Mesendoderm (in vitro differentiated cells): ENCODE data around the gene C2orf92.

Experiments
- DNase-seq: peaks from one replicate; pipeline ENCODE4 v3.0.0; 2013
- H2AK5ac ChIP-seq: 2 replicates; pipeline ENCODE4 v1.6.1; 2013; ENCODE audit warnings: low read length, inconsistent platforms
- H2BK120ac ChIP-seq: 2 replicates; pipeline ENCODE4 v1.6.1; 2013; ENCODE audit warnings: low read depth, mild to moderate bottlenecking, low read length, moderate library complexity, mixed read lengths
- H2BK15ac ChIP-seq: replicated peaks from 2 replicates; pipeline ENCODE4 v1.6.1; 2013; ENCODE audit warnings: low read depth, mild to moderate bottlenecking, moderate library complexity
- H2BK5ac ChIP-seq: 2 replicates; pipeline ENCODE4 v1.6.1; 2013; ENCODE audit warnings: low read length, inconsistent platforms
- H3K18ac ChIP-seq: 2 replicates; pipeline ENCODE4 v1.6.1; 2013; ENCODE audit warnings: mild to moderate bottlenecking, low read length, mixed read lengths
- H3K23ac ChIP-seq: one replicate; pipeline ENCODE4 v1.6.1; 2013; ENCODE audit warnings: low read length
- H3K27ac ChIP-seq: 2 replicates; pipeline ENCODE4 v1.5.1; 2013; ENCODE audit warnings: low read depth, mild to moderate bottlenecking, inconsistent platforms, low read length, moderate library complexity
- H3K27me3 ChIP-seq: 2 replicates; pipeline ENCODE4 v1.6.1; 2013; ENCODE audit warnings: low read length, control low read depth, mild to moderate bottlenecking, inconsistent platforms; ENCODE audit not compliant: insufficient read depth, poor library complexity
- H3K36me3 ChIP-seq: 2 replicates; pipeline ENCODE4 v1.6.1; 2013; ENCODE audit warnings: low read length, inconsistent platforms; ENCODE audit not compliant: control insufficient read depth, insufficient read depth
- H3K4ac ChIP-seq: one replicate; pipeline ENCODE4 v1.6.1; 2013; ENCODE audit warnings: low read depth, mild to moderate bottlenecking, low read length, moderate library complexity
- H3K4me1 ChIP-seq: 2 replicates; pipeline ENCODE4 v1.6.1; 2013; ENCODE audit warnings: low read depth, low read length, inconsistent platforms; ENCODE audit not compliant: control insufficient read depth
- H3K4me2 ChIP-seq: 2 replicates; pipeline ENCODE4 v1.6.1; 2013; ENCODE audit warnings: low read length
- H3K4me3 ChIP-seq: 2 replicates; pipeline ENCODE4 v1.5.1; 2013; ENCODE audit warnings: mild to moderate bottlenecking, low read length
- H3K56ac ChIP-seq: one replicate; pipeline ENCODE4 v1.6.1; 2013; ENCODE audit warnings: low read length
- H3K79me1 ChIP-seq: 2 replicates; pipeline ENCODE4 v1.6.1; 2013; ENCODE audit warnings: low read length, inconsistent platforms
- H3K79me2 ChIP-seq: 2 replicates; pipeline ENCODE4 v1.6.1; 2013; ENCODE audit warnings: mild to moderate bottlenecking, low read length; ENCODE audit not compliant: control insufficient read depth, insufficient read depth
- H3K9ac ChIP-seq: 2 replicates; pipeline ENCODE4 v1.6.1; 2013; ENCODE audit warnings: low read length, inconsistent platforms
- H4K5ac ChIP-seq: one replicate; pipeline ENCODE4 v1.6.1; 2013; ENCODE audit warnings: low read length
- H4K8ac ChIP-seq: one replicate; pipeline ENCODE4 v1.6.1; 2013; ENCODE audit warnings: low read depth, mild to moderate bottlenecking, control low read depth, low read length, moderate library complexity
- WGBS: extraction: QIAGEN DNeasy Blood & Tissue Kit; methylation state at CpG from one replicate; pipeline ENCODE4 v1.1.7; 2013; ENCODE audit warnings: low lambda C conversion rate, missing lambda C conversion rate; ENCODE audit not compliant: insufficient coverage; ENCODE audit errors: extremely low coverage; 5-methylcytosine and 5-hydroxymethylcytosine counted together

The C2orf92 gene

GRCh38 chr2:97736185-97736584 lies 66.7 kb downstream of the C2orf92 start:
- Histone ChIP-seq H2AK5ac (no peak overlapping the region), H3K4me1 (no peaks in the 10 kb centered on the region), H3K4me3 (no peak overlapping the region), H4K5ac (no peak overlapping the region), H3K23ac (no peak overlapping the region), H2BK15ac (no peak overlapping the region), H3K4me2 (no peak overlapping the region), H2BK5ac (no peak overlapping the region), H3K79me1 (no peaks in the 10 kb centered on the region), H3K18ac (no peak overlapping the region), H3K27ac (no peak overlapping the region), H3K79me2 (no peaks in the 10 kb centered on the region), H3K56ac (no peak overlapping the region), H3K36me3 (no peaks in the 10 kb centered on the region), H2BK120ac (no peak overlapping the region), H3K4ac (no peak overlapping the region), H3K9ac (no peak overlapping the region), H4K8ac (no peak overlapping the region), H3K27me3 (no peaks in the 10 kb centered on the region)
- WGBS: no CpG with 5 or more reads among the region's 4 CpGs
- DNase-seq: no peak

DNA sequence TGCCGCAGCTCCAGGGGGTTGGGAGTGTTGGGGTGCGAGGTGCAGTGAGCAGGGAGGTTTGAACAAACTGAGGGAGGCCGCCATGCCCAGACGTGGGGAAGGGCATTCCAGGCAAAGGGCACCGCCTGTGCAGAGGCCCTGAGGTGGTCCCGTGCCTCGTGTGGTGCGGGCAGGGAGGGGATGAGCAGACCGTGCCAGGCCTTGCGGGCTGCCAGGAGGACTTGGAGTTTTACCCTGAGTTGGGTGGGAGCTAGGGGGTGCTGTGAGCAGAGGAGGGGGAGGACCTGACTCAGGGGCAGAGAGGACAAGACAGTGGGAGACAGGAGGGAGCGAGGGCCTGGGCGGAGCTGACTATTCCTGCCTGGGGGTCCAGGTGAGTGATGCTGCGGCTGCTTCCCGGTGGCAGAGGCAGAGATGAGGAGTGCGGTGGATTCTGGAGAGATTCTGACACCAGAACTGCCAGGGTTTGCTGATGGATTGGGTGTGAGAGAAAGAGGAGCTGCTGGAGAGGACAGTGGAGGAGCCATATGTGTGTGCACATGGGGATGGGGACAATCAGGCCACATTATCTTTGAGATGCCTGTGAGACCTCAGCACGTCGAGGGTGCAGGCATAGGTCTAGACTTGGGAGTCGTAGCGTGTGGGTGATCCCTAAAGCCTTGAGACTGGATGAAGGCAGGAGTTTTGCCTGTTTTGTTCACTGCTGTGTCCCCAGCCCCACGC lies 67.3 kb downstream of the C2orf92 start:
- no CpG with 5 or more reads among the region's 20 CpGs for WGBS
- H3K23ac ChIP-seq: no peak overlapping the region
- no peaks in the 10 kb centered on the region for H3K27me3 ChIP-seq

GRCh38 chr2:97737421-97738178 lies 68.1 kb downstream of the C2orf92 start:
- DNase-seq: no peak
- Histone ChIP-seq H3K4me2 (no peak overlapping the region), H2BK120ac (no peak overlapping the region), H3K79me1 (no peaks in the 10 kb centered on the region), H3K79me2 (no peaks in the 10 kb centered on the region), H3K23ac (no peak overlapping the region), H3K18ac (no peak overlapping the region), H3K36me3 (no peaks in the 10 kb centered on the region), H2AK5ac (no peak overlapping the region), H3K27me3 (no peaks in the 10 kb centered on the region), H2BK5ac (no peak overlapping the region), H3K9ac (no peak overlapping the region), H3K27ac (no peak overlapping the region), H3K4me1 (peaks cover 2% of the 10 kb centered on the region), H3K56ac (no peak overlapping the region), H2BK15ac (no peak overlapping the region), H3K4ac (no peak overlapping the region), H4K8ac (no peak overlapping the region), H4K5ac (no peak overlapping the region), H3K4me3 (no peak overlapping the region)
- no CpG with 5 or more reads among the region's 32 CpGs for WGBS

More for the DNA sequence above, 67.3 kb downstream of the C2orf92 start:
- Histone ChIP-seq H2AK5ac (no peak overlapping the region), H3K4ac (no peak overlapping the region), H3K4me3 (no peak overlapping the region), H3K9ac (no peak overlapping the region), H3K79me1 (no peaks in the 10 kb centered on the region), H2BK15ac (no peak overlapping the region), H4K5ac (no peak overlapping the region), H2BK5ac (no peak overlapping the region), H3K4me1 (no peaks in the 10 kb centered on the region), H3K79me2 (no peaks in the 10 kb centered on the region), H3K18ac (no peak overlapping the region), H3K36me3 (no peaks in the 10 kb centered on the region), H4K8ac (no peak overlapping the region), H3K4me2 (no peak overlapping the region), H3K56ac (no peak overlapping the region), H3K27ac (no peak overlapping the region), H2BK120ac (no peak overlapping the region)
- DNase-seq: no peak

- Histone ChIP-seq H3K56ac (no peak overlapping the region), H3K18ac (no peak overlapping the region), H2AK5ac (no peak overlapping the region), H3K4me1 (peaks cover 2% of the 10 kb centered on the region), H3K4me3 (no peak overlapping the region), H4K5ac (no peak overlapping the region), H2BK15ac (no peak overlapping the region), H2BK5ac (no peak overlapping the region), H3K27me3 (no peaks in the 10 kb centered on the region), H3K4me2 (no peak overlapping the region), H3K4ac (no peak overlapping the region), H3K27ac (no peak overlapping the region), H2BK120ac (no peak overlapping the region), H3K79me1 (no peaks in the 10 kb centered on the region), H3K9ac (no peak overlapping the region), H3K36me3 (no peaks in the 10 kb centered on the region), H3K79me2 (no peaks in the 10 kb centered on the region), H3K23ac (no peak overlapping the region), H4K8ac (no peak overlapping the region)
- WGBS: no CpG with 5 or more reads among the region's 9 CpGs
- DNase-seq: no peak
Observed at GRCh38 chr2:97738179-97739019, 68.9 kb downstream of the C2orf92 start.

- Histone ChIP-seq H2BK5ac (no peak overlapping the region), H3K36me3 (no peaks in the 10 kb centered on the region), H2BK15ac (no peak overlapping the region), H3K56ac (no peak overlapping the region), H3K4me1 (peaks cover 2% of the 10 kb centered on the region), H4K5ac (no peak overlapping the region), H3K79me2 (no peaks in the 10 kb centered on the region), H3K4me2 (no peak overlapping the region), H3K4me3 (no peak overlapping the region), H3K9ac (no peak overlapping the region), H3K27ac (no peak overlapping the region), H3K4ac (no peak overlapping the region), H2AK5ac (no peak overlapping the region), H3K79me1 (no peaks in the 10 kb centered on the region), H4K8ac (no peak overlapping the region), H2BK120ac (no peak overlapping the region), H3K18ac (no peak overlapping the region), H3K23ac (no peak overlapping the region), H3K27me3 (no peaks in the 10 kb centered on the region)
- DNase-seq: no peak
- WGBS: no CpG with 5 or more reads among the region's 23 CpGs
Observed at GRCh38 chr2:97739020-97739892, 69.7 kb downstream of the C2orf92 start.
